HG02759 (cell line): ENCODE results near the gene ASCC2.
A peak's percentile ranks its signal among the peaks of the same experiment; 100 is the strongest.

Experiments
- ATAC-seq: cut with Tn5 transposase; IDR thresholded peaks from one replicate; pipeline ENCODE4 v1.9.1; 2021; ENCODE audit warnings: mild to moderate bottlenecking, moderate library complexity; ENCODE audit not compliant: unreplicated experiment

The ASCC2 gene

DNA sequence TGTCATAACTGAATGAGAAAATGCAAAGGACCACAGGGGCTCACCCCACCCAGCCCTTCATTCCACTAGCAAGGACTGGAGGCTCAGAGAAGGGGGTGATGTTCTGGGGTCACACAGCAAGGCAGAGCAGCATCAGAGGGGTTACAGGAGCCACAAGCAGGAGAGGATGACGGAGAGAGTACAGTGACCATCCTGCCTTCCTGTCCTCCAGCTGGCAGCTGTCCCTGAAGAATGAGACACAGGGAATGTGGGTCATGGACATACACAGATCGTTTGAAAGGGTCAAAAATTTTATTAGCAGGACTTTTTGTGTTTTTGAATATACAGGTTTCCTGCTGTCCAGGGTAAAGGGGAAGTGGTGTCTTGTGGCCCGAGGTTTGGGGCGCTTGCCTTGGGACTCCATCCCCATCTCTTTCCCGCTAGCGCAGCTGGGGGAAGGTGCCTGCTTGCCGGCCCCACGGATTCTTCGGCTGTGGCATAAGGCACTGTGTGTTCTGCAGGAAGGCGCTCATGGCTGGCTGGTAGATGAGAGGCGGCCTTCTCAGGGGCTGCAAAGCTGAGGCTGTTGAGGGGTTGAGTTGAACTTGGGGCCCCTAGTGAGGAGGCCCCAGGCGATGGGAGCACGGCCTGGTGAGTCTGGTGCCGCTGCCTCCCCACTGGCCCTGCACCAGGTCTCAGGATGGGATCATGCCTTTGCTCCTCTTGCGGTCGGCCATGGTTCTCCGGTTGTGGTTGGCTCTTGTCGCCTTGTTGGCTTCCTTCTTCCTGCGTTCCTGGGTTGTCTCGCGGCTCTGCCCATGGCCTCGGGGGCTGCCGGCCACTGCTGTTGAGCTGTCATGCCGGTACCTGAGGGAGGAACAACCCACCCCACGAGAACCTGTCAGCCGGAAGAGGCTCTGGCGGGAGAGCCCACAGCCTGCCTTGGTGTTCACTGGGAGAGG lies 49.5 kb downstream of the ASCC2 start:
- no peak for ATAC-seq

DNA sequence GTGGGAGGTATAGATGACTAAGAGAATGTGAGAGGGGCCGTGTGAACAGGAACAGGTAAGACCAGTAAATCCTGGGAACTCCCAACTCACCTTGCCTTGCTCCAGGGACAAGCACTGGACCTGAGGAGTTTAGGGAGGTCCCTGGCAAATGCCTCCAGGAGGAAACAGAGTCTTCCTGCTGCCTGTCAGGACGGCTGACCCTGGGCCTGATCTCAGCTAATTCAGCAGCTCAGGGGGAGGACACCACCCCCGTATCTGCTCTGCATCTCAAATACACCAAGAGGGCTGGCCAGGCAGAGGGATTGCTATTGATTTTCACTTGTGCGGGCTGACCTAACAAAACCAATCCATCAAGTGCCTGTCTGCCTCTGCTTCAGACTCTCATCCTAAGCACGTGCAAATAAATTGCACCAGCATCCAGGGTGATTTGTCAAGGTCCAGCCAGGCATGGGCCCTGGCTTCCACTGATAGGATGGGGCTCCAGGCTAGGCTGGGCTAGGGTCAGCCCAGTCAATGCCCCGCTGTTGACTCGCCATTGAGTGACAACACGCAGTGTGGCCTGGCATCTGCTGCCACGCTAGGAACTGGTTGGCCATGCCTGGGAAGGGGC lies 50.6 kb downstream of the ASCC2 start:
- ATAC-seq = no peak

DNA sequence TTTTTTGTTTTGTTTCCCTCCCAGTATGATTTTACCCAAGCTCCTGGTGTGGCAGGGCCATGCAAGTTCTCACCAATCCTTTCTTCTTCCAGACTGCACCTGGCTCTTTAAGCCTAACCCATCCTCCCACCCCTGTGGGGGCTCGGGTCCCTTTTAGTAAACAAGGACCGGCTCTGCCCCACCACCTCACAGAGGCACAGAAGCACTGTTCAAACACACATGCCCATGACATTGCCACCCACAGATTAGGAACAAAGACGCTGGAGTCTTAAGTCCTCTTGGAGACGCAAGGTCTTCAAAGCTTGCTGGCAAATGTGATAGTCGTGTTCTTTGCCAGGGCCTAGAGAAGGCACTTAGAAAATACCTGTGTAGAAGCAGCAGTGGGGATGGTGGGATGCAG lies 52.0 kb downstream of the ASCC2 start:
- no peak for ATAC-seq

DNA sequence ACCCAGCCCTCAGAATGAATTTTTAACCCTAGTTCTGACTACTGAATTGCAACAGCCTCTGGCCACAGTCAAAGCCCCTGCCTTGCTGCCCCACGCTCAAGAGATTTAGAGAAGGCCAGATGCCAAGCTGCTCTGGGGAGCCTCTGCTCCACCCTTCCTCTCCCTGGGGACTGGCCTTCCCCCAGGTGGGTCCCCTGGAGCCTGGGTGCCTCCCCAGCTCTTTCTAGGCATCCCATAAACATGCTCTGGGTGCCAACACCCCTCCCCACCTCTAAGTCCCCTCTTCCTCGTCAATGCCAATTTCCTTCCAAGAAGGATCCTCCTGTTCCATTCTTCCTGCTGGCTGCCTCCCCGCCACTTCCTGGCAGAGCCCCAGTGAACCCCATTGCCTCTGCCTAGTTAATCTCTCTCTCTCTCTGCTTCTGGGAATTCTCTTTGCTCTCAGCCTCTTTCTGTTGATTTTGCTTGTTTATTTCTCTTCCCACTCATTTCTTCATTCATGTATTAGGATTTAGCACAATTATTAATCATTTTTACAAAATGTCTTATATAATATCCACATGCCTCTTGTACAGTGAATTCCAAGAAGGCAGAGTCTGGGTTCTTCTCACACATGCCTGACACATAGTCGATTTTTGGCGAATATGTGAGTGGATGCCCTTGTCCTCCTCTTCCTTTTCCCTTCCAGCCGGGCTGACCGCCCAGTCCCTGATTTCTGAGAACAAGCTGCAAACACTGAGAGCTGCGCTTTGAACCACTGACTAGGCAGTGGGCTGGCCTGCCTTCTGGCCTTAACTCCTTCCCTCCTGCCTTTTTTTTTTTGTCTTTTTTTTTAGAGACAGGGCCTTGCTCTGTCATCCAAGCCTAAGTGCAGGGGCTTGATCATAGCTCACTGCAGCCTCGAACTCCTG lies 53.4 kb downstream of the ASCC2 start:
- no peak for ATAC-seq

DNA sequence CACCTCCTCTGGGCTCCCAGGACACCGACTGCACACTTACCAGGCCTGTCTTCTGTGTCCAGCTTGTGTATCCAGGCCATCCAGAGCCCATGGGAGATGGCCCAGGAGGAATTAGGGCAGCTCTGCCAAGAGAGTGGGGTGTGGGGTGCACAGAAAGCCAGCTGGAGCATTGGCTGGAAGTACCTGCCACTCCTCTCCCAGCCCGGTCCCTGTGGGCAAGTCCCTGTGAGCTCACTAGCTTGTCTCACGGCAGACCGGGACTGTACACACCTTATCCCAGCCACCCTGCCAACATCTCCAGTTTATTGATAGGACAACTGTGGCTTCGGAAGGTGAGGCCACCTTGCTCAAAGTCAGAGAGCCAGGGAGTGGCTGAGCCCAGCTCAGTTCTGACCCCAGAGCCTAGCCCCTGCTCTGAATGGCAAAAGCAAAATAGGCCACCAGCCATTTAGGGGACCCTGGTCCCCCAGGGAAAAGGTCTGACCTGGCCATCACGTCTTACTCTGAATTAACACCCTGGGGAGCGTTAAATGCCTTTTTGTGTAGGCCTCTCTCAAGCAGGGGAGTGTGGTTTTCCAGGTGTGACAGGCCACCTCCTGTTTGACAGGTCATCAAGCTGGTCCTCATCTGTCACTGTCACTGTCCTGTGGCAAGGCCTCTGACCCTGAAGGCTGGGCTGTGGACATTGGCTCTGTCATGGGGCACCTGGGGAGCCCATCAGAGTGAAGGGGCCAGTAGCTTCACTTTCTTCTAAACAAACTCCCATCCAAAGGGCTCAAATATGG lies 55.8 kb downstream of the ASCC2 start:
- no peak for ATAC-seq

DNA sequence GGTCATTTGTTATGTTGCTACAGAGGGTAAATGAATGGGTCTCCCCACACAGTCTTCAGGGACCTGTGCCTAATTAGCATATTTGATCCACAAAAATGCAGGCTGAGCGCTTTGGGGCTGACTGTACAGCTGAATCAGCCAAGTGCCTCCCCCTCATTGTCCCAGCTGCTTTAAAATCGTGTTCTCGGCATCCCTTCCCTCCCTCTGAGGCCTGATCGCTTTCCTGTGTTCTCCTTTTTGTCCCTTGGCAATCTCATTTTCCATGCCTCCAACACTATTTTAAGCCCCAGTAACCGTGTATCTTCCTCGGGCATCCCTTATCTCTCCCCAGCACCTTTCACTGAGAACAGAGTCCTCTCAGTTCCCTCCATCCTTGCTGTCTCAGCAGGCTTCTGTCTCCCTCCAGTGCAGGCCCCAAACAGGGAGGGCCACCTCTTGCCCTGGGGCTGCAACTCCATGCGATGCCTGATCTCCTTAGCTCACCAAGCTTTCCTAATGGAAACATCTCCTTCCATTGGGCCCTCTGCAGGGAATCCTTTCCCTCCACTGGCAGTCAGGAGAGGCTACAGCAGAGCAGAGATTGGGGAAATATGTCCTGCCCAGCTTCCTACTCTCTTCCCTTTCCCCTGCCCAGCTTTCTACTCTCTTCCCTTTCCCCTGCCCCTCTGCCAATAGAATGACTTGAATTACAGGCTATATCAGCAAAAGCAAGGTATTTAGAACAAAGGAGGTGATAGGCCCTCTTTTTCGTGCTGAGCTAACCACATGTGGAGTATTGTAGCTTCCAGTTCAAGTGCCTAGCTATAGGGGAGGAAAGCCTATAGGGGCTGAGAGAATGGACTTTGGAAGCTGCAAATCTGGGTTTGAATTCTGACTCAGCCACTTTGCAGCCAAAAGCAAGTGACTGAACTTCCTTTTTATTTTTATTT lies 57.1 kb downstream of the ASCC2 start:
- no peak for ATAC-seq

DNA sequence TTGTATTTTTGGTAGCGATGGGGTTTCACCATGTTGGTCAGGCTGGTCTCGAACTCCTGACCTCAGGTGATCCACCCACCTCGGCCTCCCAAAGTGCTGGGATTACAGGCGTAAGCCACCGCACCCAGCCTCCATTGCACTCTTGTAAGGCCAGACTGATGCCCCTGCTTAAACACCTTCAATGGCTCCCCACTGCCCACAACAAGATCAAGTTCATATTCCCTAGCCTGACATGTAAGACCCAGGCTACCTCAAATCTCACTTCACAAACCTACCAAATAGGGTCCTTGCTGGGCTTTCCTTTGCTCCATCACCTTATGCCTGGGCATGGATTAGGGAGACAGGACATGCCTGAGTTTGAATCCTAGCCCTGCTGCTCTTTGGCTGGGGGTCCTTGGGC lies 57.9 kb downstream of the ASCC2 start:
- no peak for ATAC-seq

DNA sequence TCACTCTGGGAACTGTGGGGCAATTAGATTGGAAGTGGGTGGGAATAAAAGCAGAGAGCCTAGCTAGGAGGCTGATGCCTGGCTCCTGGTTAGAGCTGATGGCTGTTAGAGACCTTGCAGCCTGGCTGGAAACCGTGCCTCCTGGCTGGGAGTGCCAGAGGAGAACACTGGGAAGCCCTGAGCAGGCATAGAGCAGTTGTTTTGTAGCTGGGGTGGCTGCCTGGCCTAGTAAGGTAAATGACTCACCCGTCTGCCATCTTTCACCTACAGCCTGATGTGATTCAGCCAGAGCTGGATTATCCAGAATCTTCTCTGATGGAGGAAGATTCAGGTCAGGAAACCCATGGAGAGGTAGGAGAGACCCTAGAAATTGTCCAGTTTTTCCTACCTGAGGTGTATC lies 64.8 kb downstream of the ASCC2 start:
- ATAC-seq = no peak

DNA sequence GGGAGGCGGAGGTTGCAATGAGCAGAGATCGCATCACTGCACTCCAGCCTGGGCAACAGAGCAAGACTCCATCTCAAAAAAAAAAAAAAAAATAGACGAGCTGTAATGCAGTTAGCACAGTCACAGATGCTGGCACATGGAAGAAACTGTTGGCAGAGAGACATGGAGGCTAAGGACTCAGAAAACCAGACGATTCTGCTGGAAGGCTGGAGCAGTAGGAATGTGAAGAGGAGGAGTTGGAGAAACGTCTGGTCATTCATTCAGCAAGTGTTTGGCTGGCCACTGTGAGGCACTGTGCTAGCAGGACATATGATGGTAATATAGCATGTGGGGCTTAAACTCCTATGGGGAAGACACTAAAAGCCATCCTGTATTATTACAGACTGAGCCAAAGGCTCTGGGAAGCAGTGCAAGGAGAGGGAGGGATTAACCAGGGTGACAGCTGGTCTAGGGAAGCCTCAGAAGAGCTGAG lies 65.9 kb downstream of the ASCC2 start:
- ATAC-seq = no peak

DNA sequence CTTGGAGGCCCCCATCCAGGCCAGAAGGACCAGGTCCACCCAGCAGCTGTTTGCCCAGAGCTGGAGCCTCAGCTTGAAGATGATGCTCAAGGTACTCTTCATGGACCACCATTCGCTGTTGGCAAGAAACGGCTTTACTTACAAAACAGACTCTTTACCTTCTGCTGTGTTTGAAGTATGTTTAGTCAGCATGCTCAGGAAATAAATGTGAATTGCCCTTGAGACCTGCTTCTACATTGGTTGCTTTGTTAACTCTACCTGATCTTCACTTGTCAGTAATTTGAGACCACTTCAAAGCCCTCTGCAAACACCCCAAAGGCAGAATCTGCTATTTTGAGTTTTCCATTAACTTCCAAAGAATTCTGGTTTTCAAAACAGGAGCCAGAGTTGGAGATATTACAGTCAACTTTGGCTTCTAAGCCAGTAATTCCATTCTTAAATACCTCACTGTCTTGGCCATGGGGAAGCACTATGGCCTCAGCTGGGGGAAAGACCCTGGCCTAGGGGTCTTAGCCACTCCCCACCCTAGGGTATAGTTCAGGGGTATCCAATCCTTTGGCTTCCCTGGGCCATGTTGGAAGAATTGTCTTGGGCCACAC lies 68.3 kb downstream of the ASCC2 start:
- ATAC-seq = no peak

DNA sequence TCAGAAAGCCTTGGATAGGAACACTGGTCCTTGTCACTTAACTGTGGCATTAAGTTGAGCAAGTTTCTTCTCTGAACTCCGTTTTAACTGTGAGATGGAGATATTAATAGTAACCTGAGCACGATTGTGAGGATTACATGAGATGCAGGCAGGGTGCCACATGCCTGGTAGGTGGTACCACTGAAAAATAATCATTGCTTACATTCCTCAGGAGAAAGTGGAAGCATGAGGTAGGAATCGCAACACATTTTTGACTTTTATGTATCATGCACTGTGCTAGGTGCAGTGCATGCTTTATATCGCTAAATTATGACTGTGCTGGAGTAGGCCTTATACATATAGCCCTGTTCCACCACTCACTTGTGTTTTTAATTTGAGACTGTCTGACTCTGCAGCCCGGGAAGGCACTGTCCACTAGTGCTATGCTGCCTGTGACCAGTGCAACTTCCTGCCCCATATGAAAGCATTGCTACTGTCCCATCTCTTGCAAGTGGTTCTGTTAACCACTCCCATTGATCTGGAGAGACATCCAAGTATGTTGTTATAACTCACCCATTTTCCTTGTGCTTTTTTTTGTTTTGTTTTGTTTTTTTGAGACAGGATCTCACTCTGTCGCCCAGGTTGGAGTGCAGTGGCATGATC lies 69.9 kb downstream of the ASCC2 start:
- no peak for ATAC-seq

DNA sequence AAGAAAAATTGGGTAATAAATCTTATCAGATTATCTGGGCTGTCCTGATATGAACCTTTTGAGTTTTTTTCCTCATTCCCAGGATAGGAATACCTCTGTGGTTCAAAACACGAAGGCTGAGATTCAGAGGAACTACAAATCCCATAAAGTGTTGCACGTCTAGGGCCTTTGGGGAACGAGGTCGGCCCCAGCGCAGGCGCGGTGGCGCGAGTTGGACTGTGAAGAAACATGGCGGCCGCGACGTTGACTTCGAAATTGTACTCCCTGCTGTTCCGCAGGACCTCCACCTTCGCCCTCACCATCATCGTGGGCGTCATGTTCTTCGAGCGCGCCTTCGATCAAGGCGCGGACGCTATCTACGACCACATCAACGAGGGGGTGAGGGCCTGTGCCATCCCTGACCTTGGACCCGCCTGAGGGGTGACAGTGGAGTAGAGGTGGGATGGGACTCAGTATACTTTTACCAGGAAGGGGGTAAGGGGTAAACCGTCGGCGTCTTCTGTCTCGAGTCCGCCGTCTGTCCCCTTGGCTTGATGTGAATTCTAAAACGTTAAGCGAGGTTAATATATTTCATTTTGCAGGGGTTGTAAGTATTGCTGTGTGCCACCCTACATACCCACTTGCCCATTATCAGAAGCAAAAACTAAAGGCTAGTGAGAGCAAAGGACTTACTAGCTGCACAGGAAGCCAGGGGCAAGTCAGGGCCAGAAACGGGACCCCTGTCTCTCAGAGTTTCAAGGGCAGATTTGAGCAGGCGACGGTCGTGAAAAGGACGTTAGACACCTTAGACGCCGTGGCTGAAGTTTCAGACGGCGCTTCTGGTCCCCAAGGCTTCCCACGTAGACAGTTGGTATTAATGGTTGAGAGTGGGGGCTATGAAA lies 70.7 kb downstream of the ASCC2 start, which contains the start of gene UQCR10:
TSS of gene UQCR10 (plus strand) at position 199 of the 881 bp plus-strand sequence. CDS start at position 229, 30 bp downstream.
- peak; percentile 72 for ATAC-seq

DNA sequence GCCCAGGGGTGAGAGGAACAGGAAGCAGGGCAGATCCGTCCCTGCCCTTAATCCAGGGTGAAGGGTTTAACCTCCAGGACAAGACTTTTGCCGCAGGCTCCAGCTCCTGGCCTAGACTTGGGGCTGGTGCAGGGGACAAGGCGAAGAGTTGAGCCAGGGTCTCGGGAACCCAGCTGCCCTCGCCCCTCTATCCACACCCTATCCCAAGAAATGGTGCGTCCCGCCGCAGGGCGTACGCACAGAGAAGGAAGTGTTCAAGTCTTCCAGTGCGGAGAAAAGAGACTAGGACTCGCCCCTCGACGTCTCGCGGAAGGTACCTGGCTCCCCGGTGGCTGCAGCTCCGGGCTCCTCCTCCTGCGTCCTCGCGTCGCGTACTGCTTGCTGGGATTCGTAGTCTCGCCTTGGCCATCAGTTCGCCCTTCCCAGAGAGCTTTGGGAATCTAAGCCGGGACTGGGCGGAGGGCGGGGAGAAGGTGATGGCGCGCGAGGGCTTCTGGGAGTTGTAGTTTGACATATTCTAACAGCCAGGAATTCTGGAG lies 71.4 kb downstream of the ASCC2 start, which contains the start of gene ZMAT5:
TSS of gene ZMAT5 (minus strand) at position 376 of the 539 bp plus-strand sequence. CDS start 18,463 bp downstream, outside the sequence.
- peak; percentile 89 for ATAC-seq

DNA sequence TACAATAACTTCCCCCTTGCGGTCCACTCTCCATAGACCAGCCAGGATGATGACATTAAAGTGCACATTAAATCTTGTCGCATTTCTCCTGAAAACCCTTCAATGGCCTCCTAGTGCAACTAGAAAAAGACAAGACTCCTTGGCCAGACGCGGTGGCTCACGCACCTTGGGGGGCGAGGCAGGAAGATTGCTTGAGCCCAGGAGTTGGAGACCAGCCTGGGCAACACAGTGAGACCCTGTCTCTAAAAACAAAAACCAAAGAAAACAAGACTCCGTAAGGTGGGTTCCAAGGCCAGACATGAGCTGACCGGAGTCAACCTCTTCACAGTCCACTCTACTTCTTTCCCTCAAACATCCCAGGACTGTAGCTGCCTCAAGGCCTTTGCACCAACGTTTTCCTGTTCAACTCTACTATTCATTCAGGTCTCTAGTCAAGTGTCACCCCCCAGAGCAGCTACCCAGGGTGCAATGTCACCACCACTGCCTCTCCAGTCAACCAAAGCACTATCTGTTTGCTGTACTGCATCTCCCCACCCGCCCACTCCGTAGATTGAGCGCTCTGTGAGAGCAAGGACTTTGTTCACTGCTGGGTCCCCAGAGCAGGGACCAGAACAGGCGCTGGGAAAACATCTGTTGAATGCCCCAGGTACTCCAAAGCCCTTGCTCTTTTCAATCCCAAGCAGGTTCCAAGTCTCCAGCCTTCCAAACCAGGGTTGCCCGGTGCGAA lies 72.0 kb downstream of the ASCC2 start:
- peak; percentile 2 for ATAC-seq

DNA sequence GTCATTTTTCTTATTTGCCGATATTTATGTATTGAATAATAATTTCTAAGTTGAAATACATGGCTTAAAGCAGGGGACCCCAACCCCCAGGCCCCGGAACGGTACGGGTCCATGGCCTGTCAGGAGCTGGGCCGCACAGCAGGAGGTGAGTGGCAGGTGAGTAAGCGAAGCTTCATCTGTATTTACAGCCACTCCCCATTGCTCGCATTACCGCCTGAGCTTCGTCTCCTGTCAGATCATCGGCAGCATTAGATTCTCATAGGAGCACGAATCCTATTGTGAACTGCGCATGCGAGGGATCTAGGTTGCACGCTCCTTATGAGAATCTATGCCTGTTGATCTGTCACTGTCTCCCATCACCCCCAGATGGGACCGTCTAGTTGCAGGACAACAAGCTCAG lies 75.8 kb downstream of the ASCC2 start:
- no peak for ATAC-seq

DNA sequence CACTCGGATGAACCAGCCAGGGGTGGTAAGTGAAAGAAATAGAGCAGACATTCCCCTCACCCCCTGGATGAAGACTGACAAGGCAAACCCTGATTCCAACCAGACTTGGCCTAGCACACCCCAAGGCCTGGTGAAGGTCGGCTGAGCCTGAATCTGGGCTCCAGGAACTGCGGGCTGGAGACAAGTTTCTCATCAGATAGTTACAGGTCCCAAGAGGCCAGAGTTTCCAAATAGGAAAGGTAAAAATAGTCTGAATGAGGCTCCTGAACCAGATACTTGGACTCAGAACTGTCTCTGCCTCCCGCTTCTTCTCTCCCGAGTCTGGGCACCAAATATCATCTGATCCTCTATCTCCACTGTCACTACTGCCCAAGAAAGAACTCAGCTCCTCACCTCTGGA lies 79.1 kb downstream of the ASCC2 start:
- no peak for ATAC-seq
